ENCODE data around the gene YWHAG. TPM values are rescaled to one million over a fixed set of nuclear protein-coding genes. Genes with fewer than 3 reads are reported as not detected.
A peak's percentile ranks its signal among the peaks of the same experiment; 100 is the strongest.

Gene YWHAG
- total and polyA plus RNA-seq, 2 of the 13 experiments (the other 11 are each of a cell fraction or from before 2014, with no cell fraction given) = 36.9 to 67.5 TPM

DNA sequence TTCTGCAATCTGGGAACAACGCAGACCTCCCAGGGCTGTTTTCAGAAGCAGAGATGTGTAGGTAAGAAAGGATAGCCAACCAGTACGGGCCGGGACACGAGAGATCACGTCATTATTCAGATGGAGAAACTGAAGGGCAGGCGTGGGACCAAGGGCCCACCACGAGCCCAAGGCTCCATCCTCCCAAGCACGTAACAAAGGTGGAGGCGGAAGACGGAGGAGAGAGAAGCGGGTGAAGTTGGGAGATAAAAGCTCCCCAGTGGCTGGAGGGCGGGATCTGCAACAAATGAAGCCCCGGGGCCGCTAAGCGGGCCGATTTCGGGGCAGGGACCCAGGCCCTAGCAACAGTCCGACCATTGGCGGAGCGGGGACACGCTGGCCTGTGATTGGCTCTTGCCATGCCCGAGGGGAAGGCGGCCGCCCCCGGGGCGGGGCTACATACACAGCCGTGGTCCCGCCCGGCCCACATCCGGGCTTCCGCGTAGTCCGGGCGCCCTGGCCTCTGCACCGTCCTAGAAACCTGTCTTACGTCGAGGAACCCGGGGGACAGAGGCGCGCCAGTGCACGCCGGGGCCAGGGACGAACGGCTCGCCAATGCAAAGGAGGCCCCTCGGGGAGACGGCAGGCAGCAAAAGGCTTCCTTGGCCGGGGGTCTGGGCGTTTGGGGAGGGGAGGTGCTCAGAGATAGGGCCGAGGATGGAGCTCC lies 40.9 kb downstream of the YWHAG start (continued):
- TF ChIP-seq, protein P1, sequence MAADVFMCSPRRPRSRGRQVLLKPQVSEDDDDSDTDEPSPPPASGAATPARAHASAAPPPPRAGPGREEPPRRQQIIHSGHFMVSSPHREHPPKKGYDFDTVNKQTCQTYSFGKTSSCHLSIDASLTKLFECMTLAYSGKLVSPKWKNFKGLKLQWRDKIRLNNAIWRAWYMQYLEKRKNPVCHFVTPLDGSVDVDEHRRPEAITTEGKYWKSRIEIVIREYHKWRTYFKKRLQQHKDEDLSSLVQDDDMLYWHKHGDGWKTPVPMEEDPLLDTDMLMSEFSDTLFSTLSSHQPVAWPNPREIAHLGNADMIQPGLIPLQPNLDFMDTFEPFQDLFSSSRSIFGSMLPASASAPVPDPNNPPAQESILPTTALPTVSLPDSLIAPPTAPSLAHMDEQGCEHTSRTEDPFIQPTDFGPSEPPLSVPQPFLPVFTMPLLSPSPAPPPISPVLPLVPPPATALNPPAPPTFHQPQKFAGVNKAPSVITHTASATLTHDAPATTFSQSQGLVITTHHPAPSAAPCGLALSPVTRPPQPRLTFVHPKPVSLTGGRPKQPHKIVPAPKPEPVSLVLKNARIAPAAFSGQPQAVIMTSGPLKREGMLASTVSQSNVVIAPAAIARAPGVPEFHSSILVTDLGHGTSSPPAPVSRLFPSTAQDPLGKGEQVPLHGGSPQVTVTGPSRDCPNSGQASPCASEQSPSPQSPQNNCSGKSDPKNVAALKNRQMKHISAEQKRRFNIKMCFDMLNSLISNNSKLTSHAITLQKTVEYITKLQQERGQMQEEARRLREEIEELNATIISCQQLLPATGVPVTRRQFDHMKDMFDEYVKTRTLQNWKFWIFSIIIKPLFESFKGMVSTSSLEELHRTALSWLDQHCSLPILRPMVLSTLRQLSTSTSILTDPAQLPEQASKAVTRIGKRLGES (CRISPR knock-in tag; IDR thresholded peaks at IDR 0.05; ENCODE audit: borderline replicate concordance) = no peak
- TF ChIP-seq PCBP1 (IDR thresholded peaks at IDR 0.05; ENCODE audit: borderline replicate concordance, low read depth, low read length) (0 out of 2 replicates have a peak, but pooled peaks have one; percentile 65), ZNF761 (CRISPR knock-in tag; conservative IDR thresholded peaks at IDR 0.05) (0 out of 2 replicates have a peak, but pooled peaks have one; percentile 17), ZNF101 (CRISPR knock-in tag; IDR thresholded peaks at IDR 0.05; ENCODE audit: borderline replicate concordance, low read depth) (no peak), CBFB (CRISPR knock-in tag; IDR thresholded peaks at IDR 0.05) (no peak; the same call in 1 of the 2 replicates), ZNF34 (CRISPR knock-in tag; IDR thresholded peaks at IDR 0.05; ENCODE audit: borderline replicate concordance) (no peak), GPN1 (CRISPR knock-in tag; IDR thresholded peaks at IDR 0.05; ENCODE audit: borderline replicate concordance) (0 out of 2 replicates have a peak, but pooled peaks have one; percentile 27), ZSCAN22 (CRISPR knock-in tag; IDR thresholded peaks at IDR 0.05) (no peak), RARA (CRISPR knock-in tag; IDR thresholded peaks at IDR 0.05) (peak; percentile 7; the same call in 1 of the 2 replicates), REPIN1 (CRISPR knock-in tag; IDR thresholded peaks at IDR 0.05; ENCODE audit: borderline replicate concordance, low read depth) (peak; percentile 33; the same call in 1 of the 2 replicates), ZNF124 (CRISPR knock-in tag; IDR thresholded peaks at IDR 0.05) (0 out of 2 replicates have a peak, but pooled peaks have one; percentile 27), NBN (conservative IDR thresholded peaks at IDR 0.05) (no peak), ARNTL (CRISPR knock-in tag; IDR thresholded peaks at IDR 0.05) (no peak), DNMT3B (CRISPR knock-in tag; conservative IDR thresholded peaks at IDR 0.05) (no peak), GFI1 (CRISPR knock-in tag; IDR thresholded peaks at IDR 0.05; ENCODE audit: borderline replicate concordance) (no peak), NR2F6 (IDR thresholded peaks at IDR 0.05) (no peak), NR2F6 (CRISPR knock-in tag; IDR thresholded peaks at IDR 0.05) (peak; percentile 4; the same call in 1 of the 2 replicates), ZNF260 (CRISPR knock-in tag; IDR thresholded peaks at IDR 0.05; ENCODE audit: borderline replicate concordance, low read depth) (no peak), TMF1 (CRISPR knock-in tag; IDR thresholded peaks at IDR 0.05; ENCODE audit: low read depth) (peak; percentile 50; the same call in 1 of the 2 replicates), ZKSCAN1 (IDR thresholded peaks at IDR 0.05; ENCODE audit: low read length) (no peak)
- TF ChIP-seq, protein P2, sequence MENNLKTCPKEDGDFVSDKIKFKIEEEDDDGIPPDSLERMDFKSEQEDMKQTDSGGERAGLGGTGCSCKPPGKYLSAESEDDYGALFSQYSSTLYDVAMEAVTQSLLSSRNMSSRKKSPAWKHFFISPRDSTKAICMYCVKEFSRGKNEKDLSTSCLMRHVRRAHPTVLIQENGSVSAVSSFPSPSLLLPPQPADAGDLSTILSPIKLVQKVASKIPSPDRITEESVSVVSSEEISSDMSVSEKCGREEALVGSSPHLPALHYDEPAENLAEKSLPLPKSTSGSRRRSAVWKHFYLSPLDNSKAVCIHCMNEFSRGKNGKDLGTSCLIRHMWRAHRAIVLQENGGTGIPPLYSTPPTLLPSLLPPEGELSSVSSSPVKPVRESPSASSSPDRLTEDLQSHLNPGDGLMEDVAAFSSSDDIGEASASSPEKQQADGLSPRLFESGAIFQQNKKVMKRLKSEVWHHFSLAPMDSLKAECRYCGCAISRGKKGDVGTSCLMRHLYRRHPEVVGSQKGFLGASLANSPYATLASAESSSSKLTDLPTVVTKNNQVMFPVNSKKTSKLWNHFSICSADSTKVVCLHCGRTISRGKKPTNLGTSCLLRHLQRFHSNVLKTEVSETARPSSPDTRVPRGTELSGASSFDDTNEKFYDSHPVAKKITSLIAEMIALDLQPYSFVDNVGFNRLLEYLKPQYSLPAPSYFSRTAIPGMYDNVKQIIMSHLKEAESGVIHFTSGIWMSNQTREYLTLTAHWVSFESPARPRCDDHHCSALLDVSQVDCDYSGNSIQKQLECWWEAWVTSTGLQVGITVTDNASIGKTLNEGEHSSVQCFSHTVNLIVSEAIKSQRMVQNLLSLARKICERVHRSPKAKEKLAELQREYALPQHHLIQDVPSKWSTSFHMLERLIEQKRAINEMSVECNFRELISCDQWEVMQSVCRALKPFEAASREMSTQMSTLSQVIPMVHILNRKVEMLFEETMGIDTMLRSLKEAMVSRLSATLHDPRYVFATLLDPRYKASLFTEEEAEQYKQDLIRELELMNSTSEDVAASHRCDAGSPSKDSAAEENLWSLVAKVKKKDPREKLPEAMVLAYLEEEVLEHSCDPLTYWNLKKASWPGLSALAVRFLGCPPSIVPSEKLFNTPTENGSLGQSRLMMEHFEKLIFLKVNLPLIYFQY (CRISPR knock-in tag; IDR thresholded peaks at IDR 0.05; ENCODE audit: borderline replicate concordance) = peak; percentile 97
- TF ChIP-seq, protein P3, sequence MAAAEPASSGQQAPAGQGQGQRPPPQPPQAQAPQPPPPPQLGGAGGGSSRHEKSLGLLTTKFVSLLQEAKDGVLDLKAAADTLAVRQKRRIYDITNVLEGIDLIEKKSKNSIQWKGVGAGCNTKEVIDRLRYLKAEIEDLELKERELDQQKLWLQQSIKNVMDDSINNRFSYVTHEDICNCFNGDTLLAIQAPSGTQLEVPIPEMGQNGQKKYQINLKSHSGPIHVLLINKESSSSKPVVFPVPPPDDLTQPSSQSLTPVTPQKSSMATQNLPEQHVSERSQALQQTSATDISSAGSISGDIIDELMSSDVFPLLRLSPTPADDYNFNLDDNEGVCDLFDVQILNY (CRISPR knock-in tag; conservative IDR thresholded peaks at IDR 0.05) = no peak
